Measurements from ENCODE around the gene GOSR2. TPM values are rescaled to one million over a fixed set of nuclear protein-coding genes. Genes with fewer than 3 reads are reported as not detected.

Gene GOSR2
- 45.8 and 57.1 TPM in 2 replicates for total RNA-seq

DNA sequence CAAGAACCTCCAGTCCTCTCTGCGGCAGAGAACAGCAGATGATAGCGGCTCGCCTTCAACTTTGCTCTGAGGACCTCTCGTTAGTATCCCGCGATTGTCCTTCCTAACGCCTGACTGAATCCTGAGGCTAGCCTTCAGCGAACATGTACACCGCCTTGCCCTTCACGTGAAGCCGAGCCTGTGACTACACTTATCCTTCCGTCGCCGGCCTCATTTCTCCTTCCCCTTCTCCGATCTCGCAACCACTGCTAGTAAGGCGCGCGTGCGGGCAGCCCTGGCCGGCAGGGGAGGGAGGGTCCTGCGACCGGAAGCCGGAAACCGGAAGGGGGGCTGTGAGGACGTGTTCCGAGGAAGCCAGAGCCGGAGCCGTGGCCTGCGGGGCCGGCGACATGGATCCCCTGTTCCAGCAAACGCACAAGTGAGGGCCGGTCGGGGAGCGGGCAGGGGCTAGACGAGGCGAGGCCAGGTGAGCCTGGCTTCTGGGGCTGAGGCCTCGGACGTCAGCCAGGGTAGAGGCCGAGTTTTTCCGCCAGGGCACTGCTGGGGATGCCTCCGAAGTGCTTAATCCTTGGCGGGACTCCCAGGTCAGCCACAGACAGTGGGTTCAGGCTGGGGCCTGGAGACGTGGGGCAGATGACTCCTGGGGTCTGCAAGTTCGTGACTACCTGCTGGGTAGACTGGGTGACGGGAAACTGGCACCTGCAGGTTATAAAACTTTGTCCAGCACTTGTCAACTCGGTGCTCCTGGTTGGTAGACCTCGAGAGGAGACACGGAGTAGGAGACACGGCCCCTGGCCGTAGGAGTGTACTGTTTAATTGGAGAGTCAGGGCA is at the start of gene GOSR2:
TSS of gene GOSR2 (plus strand) at position 357 of the 832 bp plus-strand sequence. CDS start at position 390, 33 bp downstream.

GRCh38 chr17:46979147-46979863 is 56.3 kb downstream of the GOSR2 start, which contains the start of gene RPRML:
RPRML (minus strand) TSS chr17:46979253; CDS start chr17:46979007, 246 bp downstream.

Other genes starting within 250 kb of the GOSR2 start
- 0.83 and 1.2 TPM in 2 replicates for gene WNT3, start 104.5 kb upstream of the GOSR2 start, total RNA-seq
- gene WNT9B, start 71.6 kb upstream of the GOSR2 start, total RNA-seq: 0.44 TPM in 1 of 2 replicates, not detected in the other
- not detected in 2 replicates for gene RPRML, start 56.1 kb downstream of the GOSR2 start, total RNA-seq